ENCODE measurements around the gene USP1. TPM values are rescaled to one million over a fixed set of nuclear protein-coding genes. Genes with fewer than 3 reads are reported as not detected.

The USP1 gene
- total RNA-seq, 1 donor from 2014 or later: 34.2 TPM

DNA sequence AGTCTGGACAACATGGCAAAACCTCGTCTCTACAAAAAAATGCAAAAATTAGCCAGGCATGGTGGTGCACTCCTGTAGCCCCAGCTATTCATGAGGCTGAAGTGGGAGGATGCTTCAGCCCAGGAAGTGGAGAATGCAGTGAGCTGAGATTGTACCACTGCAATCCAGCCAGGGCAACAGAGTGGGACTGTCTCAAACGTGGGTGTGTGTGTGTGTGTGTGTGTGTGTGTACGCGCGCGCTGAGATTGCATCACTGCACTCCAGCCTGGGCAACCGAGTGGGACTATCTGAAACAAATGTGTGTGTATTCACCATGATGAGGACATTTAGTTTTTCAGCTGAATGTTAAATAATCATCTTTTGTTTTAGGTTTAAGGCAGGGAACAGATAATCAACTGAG lies 21.1 kb downstream of the USP1 start:
- no peaks in the 10 kb centered on the region for H3K9me3 Mint-ChIP-seq (ENCODE audit: low read depth)

GRCh38 chr1:62462370-62462769 lies 25.5 kb downstream of the USP1 start:
- H3K9me3 Mint-ChIP-seq (ENCODE audit: low read depth): no peaks in the 10 kb centered on the region
- H3K4me3 Mint-ChIP-seq (ENCODE audit: low read depth): no peak overlapping the region
- DNase-seq (ENCODE audit: low spot score, unreplicated experiment): no peak
- H3K27me3 Mint-ChIP-seq: no peaks in the 10 kb centered on the region
- peaks cover 33% of the 10 kb centered on the region for H3K36me3 Mint-ChIP-seq (ENCODE audit: insufficient read depth)
- TF ChIP-seq CTCF (IDR thresholded peaks at IDR 0.05; ENCODE audit: unreplicated experiment): no peak
- no peaks in the 10 kb centered on the region for H3K4me1 Mint-ChIP-seq (ENCODE audit: low read depth)
- H3K27ac Mint-ChIP-seq: no peak overlapping the region

More for the DNA sequence above, 21.1 kb downstream of the USP1 start:
- no peak for TF ChIP-seq CTCF (IDR thresholded peaks at IDR 0.05; ENCODE audit: unreplicated experiment)
- Mint-ChIP-seq H3K36me3 (ENCODE audit: insufficient read depth) (peaks cover 23% of the 10 kb centered on the region), H3K4me1 (ENCODE audit: low read depth) (no peaks in the 10 kb centered on the region), H3K27me3 (no peaks in the 10 kb centered on the region), H3K4me3 (ENCODE audit: low read depth) (no peak overlapping the region), H3K27ac (no peak overlapping the region)
- DNase-seq (ENCODE audit: low spot score, unreplicated experiment): no peak

DNA sequence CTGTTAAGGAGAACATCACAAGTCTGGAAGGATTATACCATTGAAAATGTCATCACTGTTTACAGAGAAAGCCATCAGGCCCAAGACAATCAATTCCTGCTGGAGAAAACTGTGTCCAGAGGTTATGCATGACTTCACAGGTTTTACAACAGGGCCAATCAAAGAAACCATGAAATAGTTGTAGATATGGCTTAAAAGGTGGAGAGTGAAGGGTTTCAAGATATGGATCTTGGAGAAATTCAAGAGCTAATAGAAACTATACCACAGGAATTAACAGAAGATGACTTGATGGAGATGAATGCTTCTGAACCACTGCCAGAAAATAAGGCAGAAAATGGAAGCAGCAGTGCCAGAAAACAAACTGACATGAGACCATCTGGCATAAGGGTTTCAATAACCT lies 30.2 kb downstream of the USP1 start:
- Mint-ChIP-seq H3K27ac (no peak overlapping the region), H3K36me3 (ENCODE audit: insufficient read depth) (peaks cover 71% of the 10 kb centered on the region), H3K27me3 (no peaks in the 10 kb centered on the region), H3K9me3 (ENCODE audit: low read depth) (peaks cover 23% of the 10 kb centered on the region), H3K4me1 (ENCODE audit: low read depth) (no peaks in the 10 kb centered on the region), H3K4me3 (ENCODE audit: low read depth) (no peak overlapping the region)
- TF ChIP-seq CTCF (IDR thresholded peaks at IDR 0.05; ENCODE audit: unreplicated experiment): no peak
- no peak for DNase-seq (ENCODE audit: low spot score, unreplicated experiment)

DNA sequence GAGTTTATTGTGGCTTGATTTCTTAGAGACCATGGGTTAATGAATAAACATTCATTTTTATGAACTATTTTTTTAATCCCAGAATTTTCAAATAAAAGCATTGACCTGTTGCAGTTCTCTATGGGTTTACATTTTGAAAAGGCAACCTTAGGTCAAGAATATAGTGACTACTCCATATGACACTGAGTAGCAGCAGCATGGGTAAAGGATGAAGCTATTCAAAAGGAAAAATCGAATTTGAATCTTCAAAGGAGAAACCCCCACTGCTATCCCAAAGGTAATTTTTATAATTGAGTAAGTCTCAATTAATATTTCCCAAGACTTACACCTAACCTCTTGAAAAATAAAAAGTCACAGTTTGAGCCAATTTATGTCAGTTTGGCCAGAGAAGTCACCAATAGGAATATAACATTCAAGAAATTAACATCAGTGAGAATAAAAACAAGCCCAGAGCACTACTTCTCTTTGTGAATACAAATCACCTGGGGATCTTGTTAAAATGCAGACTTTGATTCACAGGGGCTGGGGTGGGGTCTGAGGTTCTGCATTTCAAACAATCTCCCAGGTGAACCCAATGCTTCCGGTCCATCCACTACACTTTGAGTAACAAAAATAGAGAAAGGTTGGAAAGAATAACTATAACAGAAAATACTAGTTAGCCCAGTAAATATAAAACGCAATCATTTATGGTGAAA lies 39.8 kb downstream of the USP1 start:
- Mint-ChIP-seq H3K4me1 (ENCODE audit: low read depth) (no peaks in the 10 kb centered on the region), H3K36me3 (ENCODE audit: insufficient read depth) (peaks cover 39% of the 10 kb centered on the region), H3K9me3 (ENCODE audit: low read depth) (no peaks in the 10 kb centered on the region), H3K4me3 (ENCODE audit: low read depth) (no peak overlapping the region), H3K27ac (no peak overlapping the region), H3K27me3 (no peaks in the 10 kb centered on the region)
- TF ChIP-seq CTCF (IDR thresholded peaks at IDR 0.05; ENCODE audit: unreplicated experiment): no peak
- DNase-seq (ENCODE audit: low spot score, unreplicated experiment): no peak

- no peak for TF ChIP-seq CTCF (IDR thresholded peaks at IDR 0.05; ENCODE audit: unreplicated experiment)
- peaks cover 1% of the 10 kb centered on the region for H3K4me1 Mint-ChIP-seq (ENCODE audit: low read depth)
- H3K27me3 Mint-ChIP-seq: no peaks in the 10 kb centered on the region
- DNase-seq (ENCODE audit: low spot score, unreplicated experiment): no peak
- H3K27ac Mint-ChIP-seq: no peak overlapping the region
- H3K9me3 Mint-ChIP-seq (ENCODE audit: low read depth): no peaks in the 10 kb centered on the region
- H3K36me3 Mint-ChIP-seq (ENCODE audit: insufficient read depth): peaks cover 27% of the 10 kb centered on the region
- H3K4me3 Mint-ChIP-seq (ENCODE audit: low read depth): no peak overlapping the region
Measured at GRCh38 chr1:62481681-62482080, 44.8 kb downstream of the USP1 start.
